Fibroblast of villous mesenchyme (primary cell): ENCODE results near the gene DNAAF9. TPM values are rescaled to one million over a fixed set of nuclear protein-coding genes. Genes with fewer than 3 reads are reported as not detected.
"Not testable (repeated sequence)": the region's sequence is repeated elsewhere in the genome, so short reads cannot be mapped to it uniquely, and the experiment has no call there.

ENCODE experiments used
- DNase-seq: peaks from one replicate; pipeline ENCODE4 v3.0.0-alpha.2; 2010; ENCODE audit warnings: low read depth
- H3K4me3 ChIP-seq: 2 replicates; pipeline ENCODE4 v1.5.1; 2011; ENCODE audit warnings: low read depth, mild to moderate bottlenecking, low read length
- total RNA-seq: library from RNA; depleted of rRNA; stranded (reverse); fragments of >200 nt; gene quantifications from 2 replicates; pipeline ENCODE4 v1.2.3, GENCODE V29; 2012
- TF ChIP-seq, protein P1 (sequence below): IDR thresholded peaks from 2 replicates; pipeline ENCODE4 v1.5.1; 2012; ENCODE audit warnings: low read depth, mild to moderate bottlenecking, low read length; ENCODE audit not compliant: insufficient read depth

The DNAAF9 gene
- total RNA-seq, 1 donor, result 20.3 TPM

- no peak for DNase-seq
- TF ChIP-seq, protein P1, sequence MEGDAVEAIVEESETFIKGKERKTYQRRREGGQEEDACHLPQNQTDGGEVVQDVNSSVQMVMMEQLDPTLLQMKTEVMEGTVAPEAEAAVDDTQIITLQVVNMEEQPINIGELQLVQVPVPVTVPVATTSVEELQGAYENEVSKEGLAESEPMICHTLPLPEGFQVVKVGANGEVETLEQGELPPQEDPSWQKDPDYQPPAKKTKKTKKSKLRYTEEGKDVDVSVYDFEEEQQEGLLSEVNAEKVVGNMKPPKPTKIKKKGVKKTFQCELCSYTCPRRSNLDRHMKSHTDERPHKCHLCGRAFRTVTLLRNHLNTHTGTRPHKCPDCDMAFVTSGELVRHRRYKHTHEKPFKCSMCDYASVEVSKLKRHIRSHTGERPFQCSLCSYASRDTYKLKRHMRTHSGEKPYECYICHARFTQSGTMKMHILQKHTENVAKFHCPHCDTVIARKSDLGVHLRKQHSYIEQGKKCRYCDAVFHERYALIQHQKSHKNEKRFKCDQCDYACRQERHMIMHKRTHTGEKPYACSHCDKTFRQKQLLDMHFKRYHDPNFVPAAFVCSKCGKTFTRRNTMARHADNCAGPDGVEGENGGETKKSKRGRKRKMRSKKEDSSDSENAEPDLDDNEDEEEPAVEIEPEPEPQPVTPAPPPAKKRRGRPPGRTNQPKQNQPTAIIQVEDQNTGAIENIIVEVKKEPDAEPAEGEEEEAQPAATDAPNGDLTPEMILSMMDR, result no peak
These were observed 23.1 kb upstream of the DNAAF9 start for GRCh38 chr20:3430376-3431069.

GRCh38 chr20:3426766-3427165 lies 19.3 kb upstream of the DNAAF9 start:
- H3K4me3 ChIP-seq, DNase-seq: not testable (repeated sequence)

More at GRCh38 chr20:3430376-3431069, 23.1 kb upstream of the DNAAF9 start:
- no peak overlapping the region for H3K4me3 ChIP-seq

GRCh38 chr20:3423126-3423525 lies 15.7 kb upstream of the DNAAF9 start:
- TF ChIP-seq, protein P1, result no peak
- DNase-seq, result no peak
- H3K4me3 ChIP-seq, result no peak overlapping the region

DNA sequence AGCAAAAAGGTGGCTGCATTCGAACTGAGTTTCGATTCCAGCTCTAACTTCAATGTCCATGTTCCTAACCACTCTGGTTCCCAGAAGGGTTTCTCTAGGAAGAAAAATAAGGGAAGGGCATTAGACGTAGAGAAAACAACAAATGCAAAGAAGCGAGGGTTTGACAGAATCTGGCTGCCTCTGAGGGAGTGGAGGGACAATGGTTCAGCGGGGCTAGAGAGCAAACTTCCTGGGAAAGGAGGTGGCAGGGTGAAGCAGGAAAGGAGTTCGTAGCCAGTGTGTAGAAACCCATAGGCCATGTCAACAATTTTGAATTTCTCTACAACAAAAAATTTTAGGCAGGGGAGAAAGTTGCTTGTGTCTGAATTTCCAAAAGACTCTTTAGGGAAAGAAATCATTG lies 14.5 kb upstream of the DNAAF9 start:
- TF ChIP-seq, protein P1, result no peak

DNA sequence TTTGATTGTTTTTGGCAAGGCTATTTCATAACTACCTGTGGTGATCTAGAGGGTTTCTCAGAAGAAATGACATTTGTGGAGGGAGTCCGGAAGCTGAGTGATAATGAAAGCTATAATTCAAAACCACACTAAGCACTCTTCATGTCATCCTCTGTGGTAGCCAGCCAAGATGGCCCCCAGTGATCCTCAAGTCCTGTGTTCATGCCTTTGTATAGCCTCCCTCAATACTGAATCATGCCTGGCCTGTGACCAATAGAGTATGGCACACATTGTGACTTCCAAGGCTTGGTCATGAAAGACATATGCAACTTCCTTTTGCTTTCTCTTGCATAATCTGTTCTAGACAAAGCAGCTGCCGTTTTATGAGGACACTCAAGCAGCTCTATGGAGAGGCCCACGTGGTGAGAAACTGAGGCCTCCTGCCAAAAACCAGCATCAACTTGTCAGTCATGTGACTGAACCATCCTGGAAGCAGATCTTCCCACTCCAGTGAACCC lies 12.8 kb upstream of the DNAAF9 start:
- TF ChIP-seq, protein P1, result no peak
- no peak overlapping the region for H3K4me3 ChIP-seq
- peak; percentile 73 for DNase-seq

More for the DNA sequence above, 14.5 kb upstream of the DNAAF9 start:
- no peak overlapping the region for H3K4me3 ChIP-seq
- DNase-seq, result no peak

DNA sequence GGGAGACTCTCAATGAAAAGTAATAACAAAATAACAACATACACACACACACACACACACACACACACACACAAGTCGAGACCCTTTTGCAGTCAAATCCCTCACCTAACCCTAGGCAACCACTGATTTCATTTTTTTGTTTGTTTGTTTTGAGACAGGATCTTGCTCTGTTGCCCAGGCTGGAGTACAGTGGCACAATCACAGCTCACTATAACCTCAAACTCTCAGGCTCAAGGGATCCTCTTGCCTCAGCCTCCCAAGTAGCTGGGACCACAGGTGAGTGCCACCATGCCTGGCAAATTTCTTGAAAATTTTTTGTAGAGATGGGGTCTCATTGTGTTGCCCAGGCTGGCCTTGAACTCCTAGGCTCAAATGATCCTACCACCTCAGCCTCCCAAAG lies 10.7 kb upstream of the DNAAF9 start:
- H3K4me3 ChIP-seq, DNase-seq: not testable (repeated sequence)

DNA sequence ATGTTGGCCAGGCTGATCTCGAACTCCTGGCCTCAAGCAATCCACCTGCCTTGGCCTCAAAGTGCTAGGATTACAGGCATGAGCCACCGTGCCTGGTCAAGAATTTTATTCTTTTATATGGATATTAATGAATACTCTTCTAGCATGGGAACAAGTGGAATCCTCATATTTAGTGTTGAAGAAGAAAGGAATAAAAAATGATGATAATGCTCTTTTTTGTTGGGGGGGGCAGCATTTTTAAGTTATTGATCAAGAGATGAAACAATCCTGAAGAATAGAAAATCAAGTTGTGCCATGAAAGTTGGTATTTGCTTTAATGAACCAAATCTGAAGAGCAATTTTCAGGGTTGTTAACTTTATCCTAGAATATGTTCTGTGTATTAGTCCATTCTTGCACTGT lies 6.7 kb upstream of the DNAAF9 start:
- TF ChIP-seq, protein P1, result no peak
- no peak overlapping the region for H3K4me3 ChIP-seq
- DNase-seq, result no peak

- no peak overlapping the region for H3K4me3 ChIP-seq
- no peak for DNase-seq
- TF ChIP-seq, protein P1, result no peak
These were observed 6.0 kb upstream of the DNAAF9 start for GRCh38 chr20:3413393-3413889.
